GM20431 (cell line): ENCODE measurements around the gene BANP.
"Not testable (repeated sequence)": the region's sequence is repeated elsewhere in the genome, so short reads cannot be mapped to it uniquely, and the experiment has no call there.

Experiments
- in situ Hi-C: fragments of 300-500 bp; cut with MseI, MboI; formaldehyde crosslinking; loops from one replicate; pipeline ENCODE4 v1.15.0; 2020; ENCODE audit warnings: low sequenced_read_pairs; ENCODE audit not compliant: unreplicated experiment

Gene BANP

GRCh38 chr16:88109726-88110621 lies 158.7 kb downstream of the BANP start:
- in situ Hi-C loops, result not testable (repeated sequence)

- in situ Hi-C loops, result not testable (repeated sequence)
These were observed 159.8 kb downstream of the BANP start for GRCh38 chr16:88110875-88111494.

GRCh38 chr16:88111976-88112375 lies 160.7 kb downstream of the BANP start:
- in situ Hi-C loops, result not testable (repeated sequence)

- in situ Hi-C loops, result no loop called here
These were observed 162.4 kb downstream of the BANP start for GRCh38 chr16:88113545-88114045.

GRCh38 chr16:88114541-88115228 lies 163.5 kb downstream of the BANP start:
- in situ Hi-C loops, result not testable (repeated sequence)

- in situ Hi-C loops, result no loop called here
These were observed 164.9 kb downstream of the BANP start for GRCh38 chr16:88116121-88116520.

- in situ Hi-C loops, result no loop called here
These were observed 166.2 kb downstream of the BANP start for GRCh38 chr16:88117476-88117868.

- in situ Hi-C loops, result no loop called here
These were observed 167.1 kb downstream of the BANP start for GRCh38 chr16:88118376-88118775.

GRCh38 chr16:88118852-88119741 lies 167.9 kb downstream of the BANP start:
- in situ Hi-C loops, result not testable (repeated sequence)

- in situ Hi-C loops, result not testable (repeated sequence)
These were observed 168.9 kb downstream of the BANP start for GRCh38 chr16:88119881-88120751.

GRCh38 chr16:88120812-88121211 lies 169.6 kb downstream of the BANP start:
- in situ Hi-C loops, result no loop called here

- in situ Hi-C loops, result not testable (repeated sequence)
These were observed 170.2 kb downstream of the BANP start for GRCh38 chr16:88121391-88121790.

- in situ Hi-C loops, result no loop called here
These were observed 170.8 kb downstream of the BANP start for GRCh38 chr16:88121886-88122580.
